ENCODE measurements around the gene IQGAP2.

IQGAP2 gene

DNA sequence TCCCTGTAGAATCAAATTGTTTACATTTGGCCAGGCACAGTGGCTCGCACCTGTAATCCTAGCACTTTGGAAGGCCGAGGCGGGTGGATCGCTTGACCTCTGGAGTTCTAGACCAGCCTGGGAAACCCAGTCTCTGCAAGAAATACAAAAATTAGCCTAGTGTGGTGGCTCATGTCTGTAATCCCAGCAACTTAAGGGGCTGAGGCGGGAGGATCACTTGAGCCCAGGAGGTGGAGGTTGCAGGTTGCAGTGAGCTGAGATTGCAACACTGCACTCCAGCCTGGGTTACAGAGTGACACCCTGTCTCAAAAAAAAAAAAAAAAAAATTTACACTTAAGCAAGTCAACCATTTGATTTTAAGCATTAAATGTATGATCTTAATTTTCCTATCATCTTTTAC lies 17.5 kb upstream of the IQGAP2 start:
- no peak for DNase-seq (ENCODE audit: low read depth)

DNA sequence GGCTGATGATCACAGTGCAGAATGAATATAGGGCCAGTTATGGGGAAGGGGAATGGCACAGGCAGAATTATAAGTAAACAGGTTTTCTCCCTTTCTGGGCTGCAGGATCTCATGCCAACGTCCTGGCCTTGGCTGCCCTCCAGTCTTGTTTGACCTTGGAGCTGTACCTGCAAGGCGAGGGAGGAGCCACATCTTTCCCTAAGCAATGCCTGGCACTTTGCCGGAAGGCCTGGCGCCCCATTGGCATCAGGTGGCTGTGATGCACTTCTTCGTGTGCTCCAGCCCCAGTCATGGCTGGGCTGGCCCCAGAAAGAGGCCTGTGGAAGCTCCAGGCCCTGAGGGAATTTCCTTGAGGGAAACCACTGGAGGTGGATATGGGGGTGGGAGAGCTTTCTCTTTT lies 16.7 kb upstream of the IQGAP2 start:
- no peak for DNase-seq (ENCODE audit: low read depth)

DNA sequence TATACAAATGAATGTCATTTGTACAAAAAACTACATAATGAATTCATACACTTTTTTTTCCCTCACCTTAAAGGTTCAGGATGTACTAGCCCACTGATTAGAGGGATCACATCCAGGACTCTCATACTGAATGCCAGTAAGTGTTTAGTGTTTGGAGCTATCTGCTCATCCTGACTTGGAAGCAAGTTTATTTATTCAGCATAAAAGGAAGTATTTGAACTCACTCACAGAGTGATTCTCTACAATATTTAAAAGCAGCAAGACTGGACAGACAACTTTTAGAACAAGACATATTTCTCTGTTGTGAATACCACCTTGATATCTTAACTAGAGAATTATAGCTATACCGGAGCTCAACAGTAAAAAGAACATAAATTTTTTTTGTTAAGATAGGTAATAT lies 14.8 kb upstream of the IQGAP2 start:
- DNase-seq (ENCODE audit: low read depth), result no peak

DNA sequence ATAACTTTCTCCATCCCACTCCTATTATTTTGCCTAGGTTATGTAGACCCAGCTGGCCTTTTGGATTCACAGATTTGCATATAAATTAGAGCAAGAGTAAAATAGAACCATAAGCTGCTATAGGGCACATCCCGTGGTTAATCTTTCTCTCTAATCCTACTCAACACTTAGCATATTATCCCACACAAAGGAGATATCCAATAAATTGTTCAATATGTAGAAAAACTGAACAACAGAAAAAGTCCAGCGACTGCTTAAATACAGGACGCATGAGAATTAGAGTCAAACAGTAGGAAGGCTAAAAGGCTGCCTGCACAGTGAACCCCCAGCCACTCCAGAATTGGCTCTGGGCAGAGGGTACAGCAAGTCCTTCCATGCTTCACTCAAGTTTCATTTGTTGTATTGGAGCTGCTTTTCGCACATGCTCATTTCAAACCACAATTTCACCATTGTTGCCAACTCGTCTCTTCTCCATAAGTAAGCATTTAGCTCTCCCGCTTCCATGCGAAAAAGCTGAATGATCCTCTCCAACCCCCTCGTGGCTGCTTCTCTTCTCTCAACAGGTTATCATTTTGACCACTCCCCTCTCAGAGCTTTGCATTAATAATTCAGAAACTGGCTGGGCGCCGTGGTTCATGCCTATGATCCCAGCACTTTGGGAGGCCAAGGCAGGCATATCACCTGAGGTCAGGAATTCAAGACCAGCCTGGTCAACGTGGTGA lies 14.1 kb upstream of the IQGAP2 start:
- no peak for DNase-seq (ENCODE audit: low read depth)

DNA sequence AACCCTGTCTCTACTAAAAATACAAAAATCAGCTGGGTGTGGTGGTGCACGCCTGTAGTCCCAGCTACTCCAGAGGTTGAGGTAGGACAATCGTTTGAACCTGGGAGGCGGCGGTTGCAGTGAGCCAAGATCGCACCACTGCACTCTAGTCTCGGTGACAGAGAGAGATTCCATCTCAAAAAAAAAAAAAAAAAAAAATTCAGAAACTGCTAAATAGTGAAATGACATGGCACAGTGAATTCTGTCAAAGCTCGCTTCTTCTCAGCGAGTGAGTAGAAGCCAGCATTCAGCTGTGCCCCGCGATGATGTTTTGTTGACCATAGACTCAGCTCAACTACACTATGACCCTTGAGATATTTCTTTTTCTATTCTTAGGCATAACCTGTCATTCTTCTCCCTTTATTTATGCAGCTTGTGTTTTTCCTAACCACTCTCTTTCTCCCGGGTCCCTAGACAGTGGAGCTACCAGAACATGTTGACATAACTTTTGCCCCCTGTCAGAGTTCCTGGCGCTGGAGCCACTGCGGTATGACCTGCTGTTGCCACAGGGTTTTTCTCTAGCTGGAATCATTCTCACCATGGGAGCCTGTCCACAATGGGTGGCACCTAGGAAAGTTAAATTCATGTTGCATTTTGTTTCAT lies 13.5 kb upstream of the IQGAP2 start:
- DNase-seq (ENCODE audit: low read depth), result no peak

DNA sequence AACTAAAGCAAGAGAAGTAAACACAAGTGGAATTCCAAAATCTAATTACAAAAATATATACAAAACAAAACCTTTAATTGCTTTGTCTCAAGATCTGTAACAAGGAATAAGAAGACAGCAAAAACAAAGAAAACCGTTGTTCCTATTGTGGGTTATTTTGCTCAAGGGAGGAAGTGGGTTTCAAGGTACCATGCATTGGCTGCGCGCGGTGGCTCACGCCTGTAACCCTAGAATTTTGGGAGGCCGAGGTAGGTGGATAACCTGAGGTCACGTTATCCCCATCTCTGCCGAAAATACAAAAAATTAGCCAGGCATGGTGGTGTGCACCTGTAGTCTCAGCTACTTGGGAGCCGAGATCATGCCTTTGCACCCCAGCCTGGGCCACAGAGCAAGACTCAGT lies 12.1 kb upstream of the IQGAP2 start:
- no peak for DNase-seq (ENCODE audit: low read depth)

DNA sequence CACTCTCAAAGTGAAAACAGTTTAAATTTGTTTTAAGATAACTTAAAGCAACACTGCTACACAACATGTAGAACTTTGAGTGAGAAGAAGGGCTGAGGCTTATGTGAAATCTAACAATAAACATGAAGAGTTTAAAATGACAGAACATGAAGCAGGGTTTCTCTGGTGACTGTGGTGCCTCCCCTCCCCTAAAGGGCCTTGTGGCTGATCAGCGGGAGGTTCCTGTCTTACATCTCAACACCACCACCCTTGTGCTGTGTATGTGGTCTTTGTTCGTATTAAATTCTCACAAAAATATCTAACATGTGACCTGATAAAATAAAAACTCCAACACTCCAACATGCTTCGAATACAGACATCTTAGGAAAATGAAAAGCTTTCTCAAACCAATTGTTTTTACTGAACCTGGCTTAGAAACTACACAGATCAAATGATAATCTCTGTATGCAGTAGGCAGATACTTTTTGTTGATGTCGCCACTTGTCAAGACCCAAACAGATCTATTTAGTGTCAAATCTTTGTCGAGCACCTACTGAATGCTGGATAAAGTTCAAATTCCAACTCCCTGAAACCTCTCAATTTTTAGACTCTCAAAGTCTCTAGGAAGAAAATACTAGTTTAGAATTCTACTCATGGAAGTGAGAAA lies 9.9 kb upstream of the IQGAP2 start:
- DNase-seq (ENCODE audit: low read depth), result no peak

DNA sequence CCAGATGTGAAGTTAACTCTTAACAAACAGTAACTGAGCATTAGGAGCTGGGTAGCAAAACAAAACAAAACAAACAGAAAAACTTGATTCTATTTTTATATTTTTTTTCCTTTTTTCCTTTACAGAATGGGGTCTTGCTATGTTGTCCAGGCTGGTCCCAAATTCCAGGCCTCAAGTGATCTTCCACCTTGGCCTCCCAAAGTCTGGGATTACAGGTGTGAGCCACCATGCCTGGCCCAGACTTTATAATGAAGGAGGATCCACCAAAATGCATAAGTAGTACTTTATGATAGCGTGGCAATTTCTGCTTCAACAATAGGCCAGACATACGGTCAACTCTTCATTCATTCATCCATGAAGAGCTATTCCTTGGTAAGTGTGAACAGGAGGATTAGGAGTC lies 5.9 kb upstream of the IQGAP2 start:
- no peak for DNase-seq (ENCODE audit: low read depth)

DNA sequence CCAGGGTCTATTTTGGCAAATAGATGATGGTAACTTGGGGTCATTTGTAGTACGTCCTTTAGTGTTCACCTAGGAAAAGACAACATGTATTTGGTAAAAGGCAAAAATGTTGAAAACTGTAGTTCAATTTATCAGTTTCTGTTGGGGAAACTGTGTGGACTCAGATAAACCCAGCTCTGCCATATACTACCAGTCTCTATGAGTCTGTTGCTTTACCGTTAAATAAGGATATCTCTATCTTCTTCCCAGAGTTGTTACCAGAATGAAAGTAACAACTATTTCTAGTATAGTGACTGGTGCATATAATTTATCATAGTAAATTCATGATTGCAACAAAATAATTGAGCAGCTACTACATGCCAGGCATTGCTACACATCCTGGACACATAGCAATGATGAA lies 3.8 kb upstream of the IQGAP2 start:
- DNase-seq (ENCODE audit: low read depth), result no peak

DNA sequence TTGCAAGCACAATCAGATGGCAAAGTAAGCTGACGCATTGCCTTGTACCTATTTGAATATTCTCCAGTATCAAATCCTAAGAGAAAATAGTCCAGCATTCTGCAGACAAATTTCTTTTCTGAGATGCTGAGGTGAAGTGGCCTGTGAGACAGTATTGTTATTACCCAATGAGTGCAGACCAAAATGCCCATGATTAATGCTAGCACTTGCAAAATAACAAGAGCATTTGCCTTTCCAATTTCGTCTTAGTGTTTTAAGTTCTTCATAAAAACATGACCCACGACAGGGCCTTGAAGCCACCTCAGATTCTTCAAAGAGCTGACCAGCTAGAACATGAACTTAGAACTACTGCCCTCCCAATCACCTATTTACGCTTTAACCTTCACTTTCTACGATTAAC lies 2.6 kb upstream of the IQGAP2 start:
- DNase-seq (ENCODE audit: low read depth), result no peak

DNA sequence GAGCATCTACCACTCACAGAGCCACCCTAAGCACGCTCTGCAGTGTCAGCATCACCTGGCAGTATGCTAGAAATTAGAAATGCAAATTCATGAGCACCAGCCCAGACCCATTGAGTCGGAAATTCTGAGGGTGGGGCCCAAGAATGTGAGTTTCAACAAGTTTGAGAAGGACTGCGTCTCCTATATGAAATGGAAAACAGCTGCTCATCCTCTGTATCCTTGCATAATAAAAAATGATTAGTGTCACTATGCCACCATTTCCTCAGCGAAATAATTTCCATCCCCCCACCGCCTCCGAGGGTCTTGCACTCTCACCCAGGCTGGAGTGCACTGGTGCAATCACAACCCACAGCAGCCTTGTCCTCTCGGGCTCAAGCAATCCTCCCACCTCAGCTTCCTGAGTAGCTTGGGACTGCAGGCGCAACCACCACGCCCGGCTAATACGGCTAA lies 1.3 kb upstream of the IQGAP2 start:
- DNase-seq (ENCODE audit: low read depth), result no peak

DNA sequence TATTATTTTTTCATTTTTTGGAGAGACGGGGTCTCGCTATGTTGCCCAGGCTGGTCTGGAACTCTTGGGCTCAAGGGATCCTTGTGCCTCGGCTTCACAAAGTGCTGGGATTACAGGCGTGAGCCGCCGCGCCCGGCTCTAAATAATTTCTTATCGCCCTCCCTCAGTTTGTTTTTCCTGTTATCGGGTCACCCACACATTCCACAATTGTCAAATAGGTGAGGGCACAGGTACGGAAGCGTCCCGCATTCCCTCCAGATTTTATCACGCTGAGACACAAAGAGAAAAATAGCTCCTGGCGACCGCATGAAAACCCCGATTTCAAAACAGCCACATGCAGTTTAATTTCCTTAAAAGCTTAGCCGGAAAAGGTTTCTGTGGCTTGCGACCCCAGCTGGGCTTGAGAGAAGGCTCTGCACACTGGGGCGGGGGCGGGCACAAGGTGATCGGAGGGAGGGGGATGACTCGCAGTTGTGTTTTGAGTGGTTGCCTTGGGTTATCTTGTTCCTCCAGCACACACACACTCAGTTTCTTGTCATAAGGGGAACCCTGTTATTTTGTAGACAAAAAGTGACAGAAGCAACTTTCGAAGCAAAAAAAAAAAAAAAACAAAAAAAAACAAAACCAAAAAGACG lies 717 bp upstream of the IQGAP2 start:
- DNase-seq (ENCODE audit: low read depth), result no peak

DNA sequence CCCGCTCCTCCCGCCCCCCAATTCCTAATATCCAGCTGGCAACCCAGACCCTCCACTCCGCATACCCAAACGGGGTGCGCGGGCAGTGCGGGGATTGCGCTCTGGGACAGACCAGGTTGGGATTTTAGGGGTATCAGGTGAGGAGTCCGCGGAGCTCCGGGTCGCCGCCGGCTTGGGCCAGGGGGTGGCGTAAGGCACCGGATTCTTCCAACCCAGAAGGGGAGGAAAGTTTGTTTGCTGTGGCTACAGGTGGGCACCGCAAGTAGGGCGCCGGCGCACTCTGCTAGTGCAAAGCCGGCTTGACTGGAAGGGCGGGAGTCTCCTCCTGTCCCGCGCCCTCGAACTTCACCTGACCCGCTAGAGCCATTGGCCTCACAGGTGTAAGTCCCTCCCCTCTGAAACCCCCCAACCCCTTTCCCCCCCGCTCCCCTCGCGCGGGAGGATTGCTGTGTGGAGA lies 709 bp downstream of the IQGAP2 start:
- DNase-seq (ENCODE audit: low read depth), result no peak

DNA sequence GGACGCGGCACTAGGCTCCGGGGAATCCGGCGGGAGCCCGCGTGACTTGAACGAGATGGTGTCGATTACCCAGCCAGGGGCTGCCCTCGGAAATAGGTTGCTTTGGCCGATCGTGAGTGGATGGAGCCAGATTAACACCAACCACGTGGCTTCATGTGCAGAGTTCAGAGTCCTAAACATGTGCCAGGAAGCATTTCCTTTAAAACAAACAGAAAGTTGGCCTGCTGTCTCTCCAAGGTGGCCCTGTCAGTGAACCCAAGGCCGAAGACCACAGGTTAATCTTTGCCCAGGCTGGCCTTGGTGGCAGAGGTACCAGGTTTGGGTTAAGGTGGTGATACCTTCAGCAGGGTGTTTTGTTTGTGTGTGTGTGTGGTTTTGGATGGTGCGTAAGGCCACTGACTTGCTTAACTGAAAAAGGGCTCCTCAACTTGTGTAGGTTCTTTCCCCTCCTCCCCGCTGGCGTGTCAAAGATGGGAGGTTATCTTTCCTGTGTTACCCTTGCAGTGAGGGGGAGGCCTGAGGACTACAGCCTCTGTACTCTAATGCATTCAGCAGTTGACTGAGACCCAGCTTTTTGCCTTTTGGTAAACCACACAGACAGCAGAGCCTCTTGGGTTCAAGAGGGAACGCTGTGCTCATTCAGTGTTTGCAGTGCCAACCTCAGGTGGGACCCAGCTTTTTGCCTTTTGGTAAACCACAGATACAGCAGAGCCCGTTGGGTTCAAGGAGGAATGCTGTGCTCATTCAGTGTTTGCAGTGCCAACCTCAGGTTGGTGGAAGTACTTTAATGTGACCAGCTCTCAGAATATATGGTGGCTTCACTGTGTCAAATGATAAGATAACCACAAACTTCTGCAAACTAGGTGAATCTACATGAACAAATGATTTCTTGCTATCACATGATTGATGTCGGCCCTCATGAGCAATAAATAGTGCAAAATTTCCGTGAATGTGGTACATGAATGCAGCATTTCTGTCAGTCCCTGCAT lies 1.4 kb downstream of the IQGAP2 start:
- DNase-seq (ENCODE audit: low read depth), result no peak

DNA sequence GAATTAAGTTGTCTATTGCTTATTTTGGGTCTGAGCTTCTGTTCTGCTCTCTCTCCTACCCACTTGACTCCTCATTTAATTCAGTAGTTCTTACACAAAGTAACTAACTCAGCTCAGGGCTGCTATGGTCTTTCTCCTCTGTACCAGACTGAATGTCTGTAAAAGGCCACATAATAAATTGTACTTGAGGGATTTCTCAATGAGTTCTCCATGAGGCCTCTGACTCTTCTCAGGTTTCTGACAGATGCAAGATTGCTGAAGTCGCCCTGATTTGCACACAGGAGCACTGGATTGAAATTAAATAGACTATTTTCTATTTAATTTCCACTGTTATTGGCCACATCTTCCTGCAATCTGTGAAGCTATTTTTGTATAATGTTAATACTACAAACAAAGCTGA lies 2.9 kb downstream of the IQGAP2 start:
- DNase-seq (ENCODE audit: low read depth), result no peak

DNA sequence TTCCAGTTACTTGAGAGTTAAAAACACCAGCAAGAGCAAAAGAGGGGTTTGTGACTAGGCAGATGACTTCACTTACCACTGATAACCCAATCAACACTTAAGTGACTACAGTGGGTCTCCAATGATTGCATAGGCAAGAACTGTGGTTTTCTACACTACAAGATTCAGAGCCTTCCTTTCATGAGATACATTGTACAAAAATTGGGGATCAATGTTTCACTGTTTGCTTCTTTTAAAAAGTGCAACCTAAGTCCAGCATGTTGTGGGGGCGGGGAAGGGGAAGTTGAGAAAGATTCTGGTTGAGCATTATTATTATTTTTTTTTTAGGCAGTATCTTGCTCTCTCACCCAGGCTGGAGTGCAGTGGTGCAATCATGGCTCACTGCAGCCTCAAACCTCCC lies 3.6 kb downstream of the IQGAP2 start:
- no peak for DNase-seq (ENCODE audit: low read depth)

DNA sequence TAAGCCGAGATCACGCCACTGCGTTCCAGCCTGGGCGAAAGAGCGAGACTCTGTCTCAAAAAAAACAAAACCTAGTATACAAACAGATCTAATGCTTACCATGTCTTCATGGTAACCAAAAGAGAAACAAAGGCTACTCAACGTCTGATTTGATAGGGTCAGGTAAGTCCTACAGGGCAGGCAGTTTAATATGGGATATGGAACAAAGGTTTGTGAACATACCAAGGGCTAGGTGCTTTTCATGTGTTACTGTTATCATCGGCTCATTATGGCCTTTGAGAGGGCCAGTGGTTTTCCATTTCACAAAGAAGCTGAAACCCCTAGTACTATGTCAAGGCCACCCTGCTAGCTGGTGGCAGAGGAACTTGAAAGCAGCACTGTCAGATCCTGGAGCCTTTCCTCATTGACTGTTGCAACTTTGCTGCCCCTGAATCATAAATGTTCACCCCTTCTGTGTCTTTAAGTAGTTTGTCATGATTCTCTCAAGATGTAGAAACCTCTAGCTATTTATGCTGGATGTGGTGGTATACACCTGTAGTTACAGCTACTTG lies 5.1 kb downstream of the IQGAP2 start:
- no peak for DNase-seq (ENCODE audit: low read depth)

DNA sequence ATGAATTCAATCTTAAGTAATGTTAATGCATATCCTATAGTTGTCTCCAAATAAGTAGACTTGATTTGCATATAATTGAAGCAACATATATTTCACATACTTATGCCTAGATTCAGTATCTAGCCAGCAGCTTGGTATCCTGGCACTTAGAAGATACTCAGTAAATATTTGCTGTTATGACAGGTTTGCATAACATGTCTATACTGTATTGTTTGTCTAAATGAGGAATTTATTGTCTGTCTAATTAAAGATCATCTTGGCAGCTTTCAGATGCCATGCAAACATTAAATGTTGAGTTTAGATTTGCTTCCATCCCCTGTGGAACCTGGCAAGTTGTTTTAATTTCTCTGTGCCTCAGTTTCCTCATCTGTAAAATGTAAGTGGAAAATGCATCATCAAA lies 9.4 kb downstream of the IQGAP2 start:
- no peak for DNase-seq (ENCODE audit: low read depth)

DNA sequence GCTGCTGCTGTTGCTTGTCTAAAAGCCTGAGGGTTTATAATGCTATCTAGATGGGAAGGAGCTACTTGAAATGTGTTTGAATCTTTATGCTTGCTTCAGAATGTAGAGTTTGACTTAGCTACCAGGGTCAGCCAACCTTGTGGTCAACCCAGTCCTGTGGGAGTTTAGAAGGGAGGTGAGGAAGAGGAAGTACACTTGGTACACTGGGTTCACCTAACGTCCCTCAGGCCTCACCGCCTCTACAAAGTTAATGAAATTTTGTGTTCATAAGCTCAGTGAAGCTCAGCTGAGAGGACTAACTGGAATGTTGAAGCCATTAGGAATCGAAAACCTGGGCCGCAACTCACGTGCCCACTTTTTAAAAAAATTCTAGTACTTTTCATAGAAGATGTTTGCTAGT lies 10.7 kb downstream of the IQGAP2 start:
- DNase-seq (ENCODE audit: low read depth), result no peak

DNA sequence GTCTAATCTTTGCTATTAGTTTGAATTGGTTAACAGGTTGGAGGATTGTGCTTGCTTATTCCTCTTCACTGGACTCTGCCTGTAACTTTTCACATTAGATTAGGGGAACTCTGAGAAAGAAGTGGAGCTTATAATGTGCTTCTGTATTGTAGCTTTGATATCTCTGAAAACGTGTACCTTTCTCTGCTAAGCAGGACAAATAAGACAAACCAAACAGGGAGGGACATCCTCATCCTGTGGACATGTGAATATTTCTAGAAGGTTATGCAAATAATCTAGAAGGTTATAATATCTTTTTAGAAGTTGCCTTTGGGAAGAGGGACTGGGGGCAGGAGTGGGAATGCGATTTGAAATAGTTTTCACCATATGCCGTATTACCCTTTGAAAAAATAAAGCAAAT lies 11.7 kb downstream of the IQGAP2 start:
- no peak for DNase-seq (ENCODE audit: low read depth)

DNA sequence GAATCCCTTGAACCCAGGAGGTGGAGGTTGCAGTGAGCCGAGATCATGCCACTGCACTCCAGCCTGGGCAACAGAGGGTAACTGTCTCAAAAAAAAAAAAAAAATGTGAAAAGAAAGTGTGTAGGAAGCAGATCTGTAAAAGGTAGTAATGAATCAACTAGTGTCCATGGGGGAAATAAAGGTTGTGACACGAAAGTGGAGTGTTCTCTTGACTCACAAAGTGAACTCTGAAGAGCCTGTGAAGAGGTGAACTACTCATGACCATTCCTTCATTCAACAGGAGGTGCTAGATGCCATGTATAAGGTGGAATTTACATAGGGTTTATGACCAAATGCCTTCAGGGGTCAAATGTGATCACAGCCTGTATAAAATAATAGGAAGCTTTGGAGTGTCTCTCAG lies 12.8 kb downstream of the IQGAP2 start:
- no peak for DNase-seq (ENCODE audit: low read depth)

Measured in stromal cell of bone marrow (primary cell).